ENCODE results near the gene DGKA.

- TF ChIP-seq CTCF (IDR thresholded peaks at IDR 0.05): no peak
- TF ChIP-seq POLR2A (IDR thresholded peaks at IDR 0.05): no peak
Measured at GRCh38 chr12:55965941-55966407, 35.0 kb downstream of the DGKA start, which contains the start of gene PMEL.
